Right cardiac atrium (tissue), 5 donors: Measurements from ENCODE around the gene GALNT5. TPM values are rescaled to one million over a fixed set of nuclear protein-coding genes. Genes with fewer than 3 reads are reported as not detected.

Source experiments
- ATAC-seq, 2 donors: fragments of 200-7000 bp; cut with Tn5 transposase; one replicate each; pipeline versions ENCODE4 v1.8.0 to v1.9.1; 2020; ENCODE audit warnings: moderate library complexity in 2 of 2, mild to moderate bottlenecking in 1 of 2
- DNase-seq, 3 donors: peaks; one replicate each; pipeline ENCODE4 v3.0.0-alpha.2; 2020
- H3K27ac ChIP-seq: one replicate; pipeline ENCODE4 v1.5.1; 2013; ENCODE audit warnings: mild to moderate bottlenecking, low read length, control low read depth, moderate library complexity
- H3K27me3 ChIP-seq: one replicate; pipeline ENCODE4 v1.6.1; 2013; ENCODE audit not compliant: control insufficient read depth, insufficient read depth
- H3K4me1 ChIP-seq: one replicate; pipeline ENCODE4 v1.6.1; 2013; ENCODE audit warnings: low read length; ENCODE audit not compliant: control insufficient read depth, insufficient read depth
- H3K4me3 ChIP-seq: one replicate; pipeline ENCODE4 v1.5.1; 2013; ENCODE audit warnings: low read length, control low read depth
- H3K9me3 ChIP-seq: one replicate; pipeline ENCODE4 v1.6.1; 2013; ENCODE audit warnings: low read length; ENCODE audit not compliant: control insufficient read depth
- WGBS: extraction: QIAGEN DNeasy Blood & Tissue Kit; methylation state at CpG from one replicate; pipeline ENCODE4 v1.1.7; 2013; 5-methylcytosine and 5-hydroxymethylcytosine counted together
- intact Hi-C, 4 donors: fragments of 100-400 bp; cut with DNase I; formaldehyde crosslinking; loops; one replicate each; pipeline versions ENCODE4 v1.11.0 to v1.14.0; 2022 to 2023
- polyA plus RNA-seq: library from polyadenylated mRNA; stranded (reverse); fragments of 200-250 nt; gene quantifications from one replicate; pipeline ENCODE4 v1.2.3, GENCODE V29; 2013
- total RNA-seq, 4 donors: library from RNA; stranded (reverse); fragmentation: NEBNext Ultra II Directional; extraction: Animal tissue kit (Norgen Biotek cat#: 25700); gene quantifications; one replicate each; pipeline ENCODE4 v1.2.1, GENCODE V29; 2021
- donor health status: healthy with polysubstance abuse.
- donor health status: DM: no; HTN: yes; CAD: no.
- donor health status: DM: no; HTN: no; CAD: no.
- donor health status: DM: no; HTN: yes; CAD: no; lungs with severe emphysema.
- donor health status: DM: yes; HTN: yes; CAD: no.

GALNT5 gene
- total and polyA plus RNA-seq, 5 donors, result 0.34 to 1.6 (median 0.97) TPM

DNA sequence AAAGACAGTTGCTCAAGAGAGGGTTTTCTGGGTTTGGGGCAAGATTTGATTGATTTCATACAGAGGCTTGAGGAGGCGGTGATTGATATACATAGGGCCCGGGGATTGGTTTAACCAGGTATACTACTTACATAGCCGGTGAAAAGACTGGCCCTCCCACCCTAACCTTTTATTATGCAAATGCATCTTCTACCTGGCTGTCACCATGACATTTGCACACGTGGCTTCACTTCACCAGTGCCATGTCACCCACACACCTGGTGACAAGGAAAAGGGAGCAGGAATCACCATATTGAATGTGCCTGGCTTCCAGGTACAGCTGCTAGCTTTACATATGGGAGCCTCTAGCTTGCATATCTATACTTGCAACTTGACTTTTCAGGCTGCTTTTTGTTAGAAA lies 58.4 kb downstream of the GALNT5 start:
- WGBS, result 83% methylated on average over 4 of the region's 4 CpGs
- intact Hi-C loops, result no loop called here
- H3K4me1 ChIP-seq, result no peaks in the 10 kb centered on the region
- H3K27me3 ChIP-seq, result no peaks in the 10 kb centered on the region
- no peak overlapping the region for H3K4me3 ChIP-seq
- no peak overlapping the region for H3K27ac ChIP-seq
- DNase-seq (no peak), ATAC-seq (no peak)
- no peaks in the 10 kb centered on the region for H3K9me3 ChIP-seq

DNA sequence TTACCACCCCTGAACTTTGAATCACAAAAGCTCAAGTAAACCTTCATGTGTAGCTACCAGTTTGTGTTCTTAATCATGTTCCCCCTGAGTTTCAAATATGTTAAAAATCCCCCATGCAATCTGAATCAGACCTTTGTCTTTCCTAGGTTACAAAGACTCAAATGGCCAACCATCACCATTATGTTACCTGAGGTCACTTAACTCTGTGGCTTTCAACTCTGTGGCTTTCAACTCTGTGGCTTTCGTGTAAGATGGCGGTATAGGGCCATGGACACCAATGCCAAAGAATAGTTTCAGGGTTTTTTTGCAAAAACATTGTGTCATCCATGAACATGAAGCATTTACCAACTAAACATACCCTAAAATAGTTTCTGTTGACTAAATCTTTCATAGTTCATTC lies 61.4 kb downstream of the GALNT5 start:
- Histone ChIP-seq H3K27me3 (no peaks in the 10 kb centered on the region), H3K4me3 (no peak overlapping the region), H3K4me1 (no peaks in the 10 kb centered on the region), H3K27ac (no peak overlapping the region), H3K9me3 (no peaks in the 10 kb centered on the region)
- DNase-seq, result no peak
- WGBS, result 95% methylated on average over 2 of the region's 2 CpGs
- intact Hi-C loops, result no loop called here
- ATAC-seq, result no peak

GRCh38 chr2:157319795-157320194 lies 62.3 kb downstream of the GALNT5 start:
- Histone ChIP-seq H3K4me3 (no peak overlapping the region), H3K4me1 (no peaks in the 10 kb centered on the region), H3K9me3 (no peaks in the 10 kb centered on the region), H3K27ac (no peak overlapping the region), H3K27me3 (no peaks in the 10 kb centered on the region)
- ATAC-seq, result no peak
- no peak for DNase-seq
- intact Hi-C loops, result no loop called here
- WGBS, result 83% methylated on average over 2 of the region's 2 CpGs

DNA sequence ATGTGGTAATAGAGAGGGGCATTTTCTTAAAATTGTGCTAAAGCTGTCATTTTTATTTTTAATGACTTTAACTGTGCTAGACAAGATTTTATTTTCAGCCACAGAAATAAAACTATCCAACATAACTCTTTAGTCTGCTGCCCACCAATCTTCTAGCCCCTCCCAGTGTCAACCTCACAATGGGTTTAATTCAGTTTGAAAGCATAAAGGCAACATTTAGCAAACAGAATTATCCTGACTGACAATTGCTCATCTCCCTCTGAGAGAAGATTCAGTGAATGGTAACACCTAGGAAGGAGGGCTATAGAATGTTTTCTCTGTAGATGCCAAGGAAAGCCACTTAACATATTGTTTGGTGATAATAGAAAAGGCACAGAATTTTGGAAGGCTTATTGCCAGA lies 62.9 kb downstream of the GALNT5 start:
- H3K9me3 ChIP-seq, result no peaks in the 10 kb centered on the region
- no peaks in the 10 kb centered on the region for H3K4me1 ChIP-seq
- DNase-seq (no peak), ATAC-seq (no peak)
- intact Hi-C loops, result no loop called here
- no peak overlapping the region for H3K27ac ChIP-seq
- no peak overlapping the region for H3K4me3 ChIP-seq
- no peaks in the 10 kb centered on the region for H3K27me3 ChIP-seq

DNA sequence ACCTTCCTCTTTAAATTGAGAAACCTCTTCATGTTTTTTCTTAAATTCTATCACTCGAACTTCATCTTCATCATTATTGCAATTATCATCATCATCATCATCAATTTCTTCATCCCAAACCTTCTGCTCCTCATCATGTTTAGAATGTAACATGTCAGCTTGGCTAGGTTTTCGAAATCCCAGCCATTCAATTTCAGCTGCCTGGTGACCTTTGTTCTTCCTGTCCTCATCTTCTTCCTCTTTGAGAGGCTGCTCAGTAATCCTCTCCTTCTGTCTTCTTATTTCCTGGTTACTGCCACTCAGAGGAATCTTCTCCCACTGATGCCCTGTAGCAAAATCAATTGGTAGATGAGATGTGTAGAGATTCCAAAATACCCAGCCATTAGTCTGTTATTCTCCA lies 64.0 kb downstream of the GALNT5 start:
- Histone ChIP-seq H3K9me3 (no peaks in the 10 kb centered on the region), H3K4me1 (no peaks in the 10 kb centered on the region), H3K27me3 (no peaks in the 10 kb centered on the region), H3K27ac (no peak overlapping the region), H3K4me3 (no peak overlapping the region)
- intact Hi-C loops, result no loop called here
- DNase-seq (no peak), ATAC-seq (no peak)
- 75% methylated on average over 2 of the region's 2 CpGs for WGBS

- intact Hi-C loops, result no loop called here
- 87% methylated on average over 4 of the region's 4 CpGs for WGBS
Measured at GRCh38 chr2:157322432-157322831, 64.9 kb downstream of the GALNT5 start.

GRCh38 chr2:157324331-157324843 lies 66.9 kb downstream of the GALNT5 start:
- Histone ChIP-seq H3K9me3 (no peaks in the 10 kb centered on the region), H3K27me3 (no peaks in the 10 kb centered on the region), H3K4me3 (no peak overlapping the region), H3K27ac (no peak overlapping the region), H3K4me1 (peaks cover 3% of the 10 kb centered on the region)
- WGBS, result 74% methylated on average over 2 of the region's 2 CpGs
- no peak for ATAC-seq
- intact Hi-C loops, result no loop called here
- DNase-seq, result no peak

More at GRCh38 chr2:157322432-157322831, 64.9 kb downstream of the GALNT5 start:
- Histone ChIP-seq H3K4me1 (no peaks in the 10 kb centered on the region), H3K27me3 (no peaks in the 10 kb centered on the region), H3K4me3 (no peak overlapping the region), H3K27ac (no peak overlapping the region), H3K9me3 (no peaks in the 10 kb centered on the region)
- DNase-seq (no peak), ATAC-seq (no peak)

GRCh38 chr2:157325786-157326185 lies 68.3 kb downstream of the GALNT5 start, which contains the start of gene ERMN:
Gene ERMN (minus strand): TSS chr2:157325824. CDS start chr2:157325642, 182 bp downstream.
- Histone ChIP-seq H3K4me1 (peaks cover 3% of the 10 kb centered on the region), H3K27ac (no peak within 1 kb of the TSS), H3K9me3 (no peaks in the 10 kb centered on the region), H3K27me3 (no peaks in the 10 kb centered on the region), H3K4me3 (no peak within 1 kb of the TSS)
- DNase-seq (no peak), ATAC-seq (no peak)
- intact Hi-C loops, result loop anchor here in 1 of 4 donors (5.0 kb wide), 1 partner anchor 167 kb away; no protein-coding TSS in a partner anchor

- WGBS, result 56% methylated on average over 3 of the region's 3 CpGs
- no peak overlapping the region for H3K27ac ChIP-seq
- ATAC-seq (peak; percentile 60 to 86), DNase-seq (peak in 1 of 3 donors; percentile 28)
- no peaks in the 10 kb centered on the region for H3K9me3 ChIP-seq
- intact Hi-C loops, result loop anchor here in 1 of 4 donors (5.0 kb wide), 1 partner anchor 166 kb away; no protein-coding TSS in a partner anchor
- peaks cover 3% of the 10 kb centered on the region for H3K4me1 ChIP-seq
- no peaks in the 10 kb centered on the region for H3K27me3 ChIP-seq
- no peak overlapping the region for H3K4me3 ChIP-seq
Measured at GRCh38 chr2:157326698-157327097, 69.2 kb downstream of the GALNT5 start.

DNA sequence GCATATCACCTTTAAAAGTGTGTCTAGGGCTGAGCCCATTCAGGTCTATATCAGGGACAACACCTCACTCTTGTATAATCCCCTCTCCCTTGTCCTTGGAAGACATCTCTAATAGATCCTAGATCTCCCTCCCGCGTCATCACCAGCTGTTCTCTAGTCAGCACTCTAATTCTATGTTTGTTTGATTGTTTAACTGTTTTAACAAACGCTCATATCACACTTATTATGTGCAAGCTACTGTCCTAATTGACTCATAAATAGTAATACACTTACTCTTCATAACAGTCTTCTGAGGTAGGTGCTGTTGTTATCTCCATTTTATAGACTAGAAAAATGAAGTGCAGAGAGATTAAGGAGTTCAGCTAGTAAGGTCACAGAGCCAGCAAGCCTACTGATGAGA lies 69.7 kb downstream of the GALNT5 start:
- Histone ChIP-seq H3K4me1 (peaks cover 3% of the 10 kb centered on the region), H3K27me3 (no peaks in the 10 kb centered on the region), H3K4me3 (no peak overlapping the region), H3K27ac (no peak overlapping the region), H3K9me3 (no peaks in the 10 kb centered on the region)
- intact Hi-C loops, result loop anchor here in 1 of 4 donors (5.0 kb wide), 1 partner anchor 165 kb away; no protein-coding TSS in a partner anchor
- WGBS, result 69% methylated on average over 3 of the region's 3 CpGs
- DNase-seq (no peak), ATAC-seq (peak in 1 of 2 donors; percentile 34)

GRCh38 chr2:157327621-157328500 lies 70.4 kb downstream of the GALNT5 start:
- Histone ChIP-seq H3K27ac (no peak overlapping the region), H3K4me3 (no peak overlapping the region), H3K9me3 (no peaks in the 10 kb centered on the region), H3K4me1 (peaks cover 3% of the 10 kb centered on the region), H3K27me3 (no peaks in the 10 kb centered on the region)
- intact Hi-C loops, result loop anchor here in 1 of 4 donors (5.0 kb wide), 1 partner anchor 164 kb away; no protein-coding TSS in a partner anchor
- ATAC-seq (peak; percentile 91), DNase-seq (peak; percentile 82 to 94 (median 89))
- 39% methylated on average over 11 of the region's 11 CpGs for WGBS
